Thoracic aorta (tissue), 2 donors: Measurements from ENCODE around the gene FAHD2B. TPM values are rescaled to one million over a fixed set of nuclear protein-coding genes. Genes with fewer than 3 reads are reported as not detected.
"Not testable (repeated sequence)": the region's sequence is repeated elsewhere in the genome, so short reads cannot be mapped to it uniquely, and the experiment has no call there.

Source experiments
- ATAC-seq: fragments of 150-250 bp; one replicate; pipeline ENCODE4 v1.8.0; 2017; ENCODE audit warnings: low read depth; ENCODE audit not compliant: insufficient number of reproducible peaks, low FRiP score
- DNase-seq: peaks from one replicate; pipeline ENCODE4 v3.0.0-alpha.2; 2020; ENCODE audit warnings: low spot score
- H3K27ac ChIP-seq, 2 donors: fragments of 200-600 bp; sonication (generic); 1 replicate in 1 of 2; 2 replicates in 1 of 2; pipeline ENCODE4 v1.5.1; 2016; ENCODE audit warnings: mild to moderate bottlenecking in 2 of 2, moderate library complexity in 2 of 2
- H3K27me3 ChIP-seq: fragments of 200-600 bp; sonication (generic); replicated peaks from 2 replicates; pipeline ENCODE4 v1.6.0; 2016; ENCODE audit warnings: mild to moderate bottlenecking; ENCODE audit not compliant: insufficient read depth
- H3K36me3 ChIP-seq: fragments of 200-600 bp; sonication (generic); one replicate; pipeline ENCODE4 v1.5.1; 2016
- H3K4me1 ChIP-seq, 2 donors: fragments of 200-600 bp; sonication (generic); 1 replicate in 1 of 2; 2 replicates in 1 of 2; pipeline versions ENCODE4 v1.5.1 to v1.6.0; 2016; ENCODE audit warnings: low read depth in 2 of 2, mild to moderate bottlenecking in 1 of 2; ENCODE audit not compliant: control insufficient read depth in 1 of 2
- H3K4me3 ChIP-seq: fragments of 200-600 bp; sonication (generic); 2 replicates; pipeline ENCODE4 v1.5.1; 2016; ENCODE audit warnings: mild to moderate bottlenecking
- H3K9me3 ChIP-seq: fragments of 200-600 bp; sonication (generic); 2 replicates; pipeline ENCODE4 v1.5.1; 2016
- CTCF ChIP-seq: fragments of 200-600 bp; sonication (generic); IDR thresholded peaks from one replicate; pipeline ENCODE4 v1.5.1; 2019; ENCODE audit warnings: antibody characterized with exemption
- total RNA-seq, 2 donors: library from RNA; depleted of rRNA; stranded (reverse); fragments of >200 nt; gene quantifications; one replicate each; pipeline versions ENCODE4 v1.1.0 to v1.2.3, GENCODE V29; 2016

FAHD2B gene
- total RNA-seq, 2 donors from 2014 or later: 6.6 to 7.5 TPM

- Histone ChIP-seq H3K9me3 (no peaks in the 10 kb centered on the region), H3K36me3 (no peaks in the 10 kb centered on the region), H3K27me3 (no peaks in the 10 kb centered on the region), H3K4me1 (no peaks in the 10 kb centered on the region), H3K27ac (no peak overlapping the region), H3K4me3 (no peak overlapping the region)
- DNase-seq (no peak), ATAC-seq (no peak)
- no peak for TF ChIP-seq CTCF
These were observed 26.6 kb downstream of the FAHD2B start for GRCh38 chr2:97068074-97068473.

- TF ChIP-seq CTCF: no peak
- Histone ChIP-seq H3K4me3 (no peak overlapping the region), H3K27me3 (no peaks in the 10 kb centered on the region), H3K27ac (no peak overlapping the region), H3K4me1 (no peaks in the 10 kb centered on the region), H3K36me3 (no peaks in the 10 kb centered on the region), H3K9me3 (no peaks in the 10 kb centered on the region)
- ATAC-seq (peak; percentile 33), DNase-seq (no peak)
These were observed 27.2 kb downstream of the FAHD2B start for GRCh38 chr2:97067279-97068004.

- H3K4me3 ChIP-seq, H3K9me3 ChIP-seq, ATAC-seq, DNase-seq, H3K27ac ChIP-seq, H3K27me3 ChIP-seq, H3K36me3 ChIP-seq, H3K4me1 ChIP-seq: not testable (repeated sequence)
These were observed 28.7 kb downstream of the FAHD2B start for GRCh38 chr2:97066030-97066429.

GRCh38 chr2:97062020-97062419 lies 32.7 kb downstream of the FAHD2B start:
- not testable (repeated sequence) for DNase-seq, H3K9me3 ChIP-seq, H3K4me1 ChIP-seq, ATAC-seq, H3K4me3 ChIP-seq, H3K27me3 ChIP-seq, H3K27ac ChIP-seq, H3K36me3 ChIP-seq

- not testable (repeated sequence) for H3K27ac ChIP-seq, H3K36me3 ChIP-seq, H3K27me3 ChIP-seq, DNase-seq, ATAC-seq, H3K9me3 ChIP-seq, H3K4me3 ChIP-seq, H3K4me1 ChIP-seq
These were observed 34.9 kb downstream of the FAHD2B start for GRCh38 chr2:97059782-97060181.

- not testable (repeated sequence) for H3K27me3 ChIP-seq, H3K4me3 ChIP-seq, H3K27ac ChIP-seq, H3K9me3 ChIP-seq, H3K36me3 ChIP-seq, ATAC-seq, H3K4me1 ChIP-seq, DNase-seq
These were observed 38.5 kb downstream of the FAHD2B start for GRCh38 chr2:97056150-97056549.

GRCh38 chr2:97050032-97050431 lies 44.6 kb downstream of the FAHD2B start:
- ATAC-seq, H3K27me3 ChIP-seq, H3K36me3 ChIP-seq, DNase-seq, H3K9me3 ChIP-seq, H3K4me1 ChIP-seq, H3K27ac ChIP-seq, H3K4me3 ChIP-seq: not testable (repeated sequence)

GRCh38 chr2:97048448-97048847 lies 46.2 kb downstream of the FAHD2B start:
- not testable (repeated sequence) for H3K9me3 ChIP-seq, H3K36me3 ChIP-seq, H3K4me1 ChIP-seq, DNase-seq, ATAC-seq, H3K4me3 ChIP-seq, H3K27ac ChIP-seq, H3K27me3 ChIP-seq

GRCh38 chr2:97046676-97047075 lies 48.0 kb downstream of the FAHD2B start:
- H3K9me3 ChIP-seq, H3K27ac ChIP-seq, H3K4me3 ChIP-seq, H3K27me3 ChIP-seq, H3K4me1 ChIP-seq, DNase-seq, H3K36me3 ChIP-seq, ATAC-seq: not testable (repeated sequence)

GRCh38 chr2:97045895-97046499 lies 48.7 kb downstream of the FAHD2B start:
- not testable (repeated sequence) for H3K9me3 ChIP-seq, ATAC-seq, H3K27ac ChIP-seq, DNase-seq, H3K27me3 ChIP-seq, H3K36me3 ChIP-seq, H3K4me3 ChIP-seq, H3K4me1 ChIP-seq
